B cell (primary cell): ENCODE data around the gene MRGPRG.

Experiments used
- CTCF ChIP-seq: fragments of 200-600 bp; IDR thresholded peaks from one replicate; pipeline ENCODE4 v1.8.0; 2022; ENCODE audit warnings: antibody characterized with exemption, mild to moderate bottlenecking
- EZH2 ChIP-seq: IDR thresholded peaks from 2 replicates; pipeline ENCODE4 v1.6.1; 2012; ENCODE audit warnings: borderline replicate concordance, low read depth, mild to moderate bottlenecking, moderate library complexity, low read length; ENCODE audit not compliant: insufficient read depth, poor library complexity, severe bottlenecking

- TF ChIP-seq EZH2: no peak
- TF ChIP-seq CTCF: no peak
These were observed 14.2 kb downstream of the MRGPRG start for GRCh38 chr11:3204141-3205015.
